Central memory CD8-positive, alpha-beta T cell (primary cell): ENCODE results near the gene ENTREP3.
A peak's percentile ranks its signal among the peaks of the same experiment; 100 is the strongest.
"Not testable (repeated sequence)": the region's sequence is repeated elsewhere in the genome, so short reads cannot be mapped to it uniquely, and the experiment has no call there.

Experiments used
- ATAC-seq: fragments of 150-1000 bp; cut with Tn5 transposase; replicated peaks from 2 replicates; pipeline ENCODE4 v1.10.0; 2022; ENCODE audit warnings: mild to moderate bottlenecking, moderate FRiP score, moderate number of reproducible peaks; ENCODE audit not compliant: poor library complexity, severe bottlenecking; ENCODE audit errors: extremely low read depth
- DNase-seq, 2 donors: peaks; one replicate each; pipeline ENCODE4 v3.0.0; 2021; ENCODE audit warnings: low spot score in 2 of 2
- H3K27ac Mint-ChIP-seq: one replicate; pipeline ENCODE4 v1.8.0; 2022; ENCODE audit warnings: low read depth, mild to moderate bottlenecking, moderate library complexity, mixed read lengths
- H3K27me3 Mint-ChIP-seq: one replicate; pipeline ENCODE4 v1.8.0; 2022; ENCODE audit warnings: mixed read lengths
- H3K36me3 Mint-ChIP-seq: one replicate; pipeline ENCODE4 v1.8.0; 2022; ENCODE audit warnings: mild to moderate bottlenecking, moderate library complexity, mixed read lengths; ENCODE audit not compliant: insufficient read depth
- H3K4me1 Mint-ChIP-seq: one replicate; pipeline ENCODE4 v1.8.0; 2022; ENCODE audit warnings: mixed read lengths
- H3K4me3 Mint-ChIP-seq: one replicate; pipeline ENCODE4 v1.8.0; 2022; ENCODE audit warnings: mild to moderate bottlenecking, moderate library complexity, mixed read lengths
- H3K9me3 Mint-ChIP-seq: one replicate; pipeline ENCODE4 v1.8.0; 2022; ENCODE audit warnings: mixed read lengths

ENTREP3 gene

DNA sequence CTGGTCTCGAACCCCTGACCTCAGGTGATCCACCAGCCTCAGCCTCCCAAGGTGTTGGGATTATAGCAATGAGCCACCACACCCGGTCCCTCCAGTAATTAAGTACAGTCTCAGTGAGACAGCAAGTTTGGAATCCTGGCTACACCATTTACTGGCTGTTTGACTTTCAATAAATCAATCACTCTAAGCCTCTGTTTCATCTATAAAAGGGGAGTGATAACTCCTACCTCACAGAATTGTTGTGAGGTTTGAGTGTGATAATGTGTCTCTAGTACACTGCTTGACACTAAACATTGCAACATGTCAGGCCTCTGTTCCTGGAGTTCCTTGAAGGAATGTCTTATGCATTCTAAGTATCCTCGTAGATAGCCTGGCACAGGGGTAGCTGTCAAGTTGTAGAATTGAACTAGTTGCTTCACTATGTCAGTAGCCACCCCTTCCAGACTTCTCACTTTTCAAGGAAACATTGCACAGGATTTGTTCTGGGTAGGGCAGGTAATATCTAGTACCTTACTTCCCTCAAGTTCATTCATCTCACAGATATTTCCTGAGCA, 12.4 kb downstream of the ENTREP3 start:
- H3K9me3 Mint-ChIP-seq: peaks cover 6% of the 10 kb centered on the region
- H3K27me3 Mint-ChIP-seq: peaks cover 10% of the 10 kb centered on the region
- no peak for ATAC-seq
- H3K4me3 Mint-ChIP-seq: peak overlapping the region; percentile 82
- H3K27ac Mint-ChIP-seq: peak overlapping the region; percentile 99
- peaks cover 29% of the 10 kb centered on the region for H3K4me1 Mint-ChIP-seq
- no peak for DNase-seq
- peaks cover 31% of the 10 kb centered on the region for H3K36me3 Mint-ChIP-seq

DNA sequence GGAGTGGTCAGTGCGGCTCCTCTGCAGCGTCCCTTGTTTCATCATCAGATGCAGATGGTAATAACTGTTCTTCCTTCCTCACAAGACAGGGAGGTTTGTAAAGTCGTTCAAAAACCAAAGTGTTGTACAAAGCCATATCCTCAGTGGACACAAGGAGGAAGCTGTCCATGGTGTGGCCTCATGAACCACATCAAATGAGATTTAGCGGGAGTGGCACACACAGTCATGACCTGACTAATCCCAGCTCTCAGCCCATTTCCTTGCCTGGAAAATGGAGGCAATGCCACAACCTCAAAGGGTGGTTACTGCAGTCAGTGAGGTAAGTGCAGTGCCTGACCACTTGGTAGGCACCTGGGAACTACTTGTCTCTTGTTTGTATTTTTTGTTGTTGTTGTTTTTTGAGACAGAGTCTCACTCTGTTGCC, 13.4 kb downstream of the ENTREP3 start:
- H3K4me1 Mint-ChIP-seq: peaks cover 29% of the 10 kb centered on the region
- DNase-seq: no peak
- peaks cover 38% of the 10 kb centered on the region for H3K36me3 Mint-ChIP-seq
- peaks cover 10% of the 10 kb centered on the region for H3K27me3 Mint-ChIP-seq
- peaks cover 6% of the 10 kb centered on the region for H3K9me3 Mint-ChIP-seq
- H3K4me3 Mint-ChIP-seq: peak overlapping the region; percentile 87
- ATAC-seq: no peak
- H3K27ac Mint-ChIP-seq: peak overlapping the region; percentile 88

DNA sequence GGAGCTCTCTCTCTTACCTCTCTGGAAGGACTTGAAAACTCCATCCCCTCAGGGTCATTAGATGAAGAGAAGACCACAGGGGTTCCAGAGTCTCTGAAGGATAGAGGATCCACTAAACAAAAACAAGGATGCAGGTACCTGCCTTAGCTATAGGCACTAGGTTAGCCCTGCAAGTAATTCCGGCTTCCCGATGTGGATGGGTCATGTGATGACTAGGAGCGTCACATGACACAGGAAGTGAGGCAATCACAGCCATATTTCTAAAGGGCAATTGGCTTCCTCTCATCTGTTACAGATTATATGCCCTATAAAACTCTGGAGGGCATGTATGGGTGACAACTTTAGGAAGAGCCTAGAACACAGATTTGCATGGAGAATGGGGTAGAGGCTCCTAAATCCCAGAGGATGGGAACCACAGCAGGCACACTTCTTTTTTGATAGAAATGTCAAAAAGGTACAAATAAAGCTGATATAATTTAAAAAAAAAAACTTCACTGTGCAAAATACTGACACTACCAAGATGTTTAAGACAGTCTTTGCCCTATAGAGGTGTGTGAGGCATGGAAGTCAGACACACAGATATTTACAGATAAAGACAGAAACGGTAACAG, 14.1 kb downstream of the ENTREP3 start:
- peaks cover 6% of the 10 kb centered on the region for H3K9me3 Mint-ChIP-seq
- peaks cover 29% of the 10 kb centered on the region for H3K4me1 Mint-ChIP-seq
- peaks cover 10% of the 10 kb centered on the region for H3K27me3 Mint-ChIP-seq
- H3K4me3 Mint-ChIP-seq: peak overlapping the region; percentile 87
- peaks cover 36% of the 10 kb centered on the region for H3K36me3 Mint-ChIP-seq
- DNase-seq (peak in 1 of 2 donors; percentile 51), ATAC-seq (no peak)
- peak overlapping the region; percentile 88 for H3K27ac Mint-ChIP-seq

DNA sequence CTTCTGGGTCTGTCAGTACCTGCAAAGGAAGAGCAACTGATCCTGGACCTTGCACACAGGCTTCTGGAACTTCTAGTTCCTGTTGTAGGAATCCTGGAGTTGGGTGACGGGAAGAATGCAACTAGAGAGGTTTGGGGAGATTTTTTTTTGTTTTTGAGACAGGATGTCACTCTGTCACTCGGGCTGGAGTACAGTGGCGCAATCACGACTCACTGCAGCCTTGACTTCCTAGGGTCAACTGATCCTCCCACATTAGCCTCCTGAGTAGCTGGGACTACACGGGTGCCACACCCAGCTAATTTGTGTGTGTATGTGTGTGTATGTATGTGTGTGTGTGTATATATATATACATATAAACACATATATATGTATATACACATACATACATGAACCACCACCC, 18.8 kb downstream of the ENTREP3 start:
- H3K27me3 Mint-ChIP-seq: no peaks in the 10 kb centered on the region
- H3K4me3 Mint-ChIP-seq: no peak overlapping the region
- no peak for DNase-seq
- ATAC-seq: no peak
- H3K4me1 Mint-ChIP-seq: peaks cover 12% of the 10 kb centered on the region
- no peaks in the 10 kb centered on the region for H3K9me3 Mint-ChIP-seq
- H3K36me3 Mint-ChIP-seq: peaks cover 19% of the 10 kb centered on the region
- no peak overlapping the region for H3K27ac Mint-ChIP-seq

GRCh38 chr1:155235375-155235774, 19.9 kb downstream of the ENTREP3 start:
- H3K27me3 Mint-ChIP-seq, DNase-seq, H3K9me3 Mint-ChIP-seq, H3K27ac Mint-ChIP-seq, H3K4me3 Mint-ChIP-seq, H3K4me1 Mint-ChIP-seq, ATAC-seq: not testable (repeated sequence)
- peaks cover 13% of the 10 kb centered on the region for H3K36me3 Mint-ChIP-seq

DNA sequence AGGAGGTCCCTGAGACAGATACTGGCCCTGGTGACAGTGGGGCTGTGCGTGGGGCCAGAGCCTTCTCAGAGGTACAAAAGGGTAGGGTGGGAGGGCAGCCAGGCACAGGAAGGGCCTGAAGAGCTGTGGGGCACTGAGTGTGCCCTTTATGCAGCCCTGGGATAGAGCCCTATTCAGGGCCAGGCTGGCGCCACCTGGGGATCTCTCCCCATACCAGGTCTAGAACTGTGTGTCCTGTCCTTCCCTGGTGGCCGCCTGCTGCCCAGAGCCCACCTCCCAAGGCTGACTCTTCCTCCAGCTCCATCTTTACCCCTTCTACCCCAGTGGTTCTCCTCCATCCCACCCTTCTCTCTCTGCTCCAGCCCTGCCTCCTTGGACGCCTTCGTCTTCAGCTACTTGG, 21.8 kb downstream of the ENTREP3 start:
- not testable (repeated sequence) for H3K36me3 Mint-ChIP-seq, H3K27ac Mint-ChIP-seq, H3K4me3 Mint-ChIP-seq, DNase-seq, ATAC-seq, H3K9me3 Mint-ChIP-seq, H3K27me3 Mint-ChIP-seq, H3K4me1 Mint-ChIP-seq

GRCh38 chr1:155232001-155232978, 23.0 kb downstream of the ENTREP3 start:
- ATAC-seq, H3K4me1 Mint-ChIP-seq, H3K27ac Mint-ChIP-seq, DNase-seq, H3K27me3 Mint-ChIP-seq, H3K9me3 Mint-ChIP-seq, H3K4me3 Mint-ChIP-seq: not testable (repeated sequence)
- H3K36me3 Mint-ChIP-seq: peaks cover 10% of the 10 kb centered on the region

- not testable (repeated sequence) for DNase-seq, H3K27ac Mint-ChIP-seq, H3K36me3 Mint-ChIP-seq, H3K9me3 Mint-ChIP-seq, H3K4me3 Mint-ChIP-seq, H3K27me3 Mint-ChIP-seq, ATAC-seq
- H3K4me1 Mint-ChIP-seq: peaks cover 16% of the 10 kb centered on the region
These were observed 24.0 kb downstream of the ENTREP3 start for GRCh38 chr1:155231302-155231701.

GRCh38 chr1:155228096-155228427, 27.2 kb downstream of the ENTREP3 start:
- peak overlapping the region; percentile 79 for H3K4me3 Mint-ChIP-seq
- peaks cover 4% of the 10 kb centered on the region for H3K36me3 Mint-ChIP-seq
- no peaks in the 10 kb centered on the region for H3K27me3 Mint-ChIP-seq
- H3K9me3 Mint-ChIP-seq: no peaks in the 10 kb centered on the region
- ATAC-seq (no peak), DNase-seq (no peak)
- peaks cover 20% of the 10 kb centered on the region for H3K4me1 Mint-ChIP-seq
- peak overlapping the region; percentile 95 for H3K27ac Mint-ChIP-seq

DNA sequence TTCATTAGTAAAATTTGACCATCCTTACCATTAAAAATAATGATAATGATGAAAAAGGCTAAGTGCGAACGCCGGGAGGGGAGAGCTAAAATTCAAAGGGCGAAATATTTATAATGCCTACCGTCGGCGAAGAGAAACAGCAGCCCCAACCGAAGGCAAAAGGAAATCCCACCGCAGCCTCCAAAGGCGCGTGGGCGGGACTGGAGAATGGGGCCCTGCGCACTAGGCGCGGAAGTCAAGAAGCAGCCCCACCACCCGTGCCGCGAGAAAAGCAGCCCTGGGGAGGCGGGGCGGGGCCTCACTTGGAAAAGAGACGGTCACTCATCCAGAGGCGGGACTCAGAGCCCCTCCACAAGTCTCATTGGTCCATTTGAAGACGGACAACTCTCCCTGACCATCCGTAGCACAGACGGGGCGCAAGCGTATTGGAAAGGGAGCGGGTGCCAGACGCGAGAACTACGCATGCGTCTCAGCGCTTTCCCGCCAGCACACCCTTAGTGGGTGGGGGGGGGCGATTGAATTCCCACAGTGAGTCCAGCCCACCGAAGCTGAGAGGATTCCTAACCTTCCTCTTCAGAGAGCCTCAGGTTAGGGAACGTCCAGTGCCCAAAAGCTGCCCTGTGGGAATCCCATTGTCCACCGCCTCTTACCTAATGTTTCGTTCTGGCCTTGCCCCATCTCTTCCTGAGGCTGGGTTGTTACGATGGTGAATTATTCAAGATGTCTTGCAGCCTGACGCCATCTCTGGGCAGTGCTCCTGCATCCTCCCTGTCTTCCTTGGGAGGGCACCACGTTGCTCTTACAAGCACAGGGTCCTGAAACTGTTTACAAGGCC, 27.8 kb downstream of the ENTREP3 start:
- Mint-ChIP-seq H3K9me3 (no peaks in the 10 kb centered on the region), H3K27me3 (no peaks in the 10 kb centered on the region), H3K36me3 (peaks cover 4% of the 10 kb centered on the region), H3K4me3 (peak overlapping the region; percentile 79), H3K4me1 (peaks cover 20% of the 10 kb centered on the region), H3K27ac (peak overlapping the region; percentile 95)
- peak; percentile 92 to 95 for DNase-seq
- ATAC-seq: peak; percentile 93

- peak overlapping the region; percentile 79 for H3K4me3 Mint-ChIP-seq
- no peaks in the 10 kb centered on the region for H3K27me3 Mint-ChIP-seq
- DNase-seq: no peak
- no peaks in the 10 kb centered on the region for H3K9me3 Mint-ChIP-seq
- peak; percentile 3 for ATAC-seq
- H3K36me3 Mint-ChIP-seq: peaks cover 4% of the 10 kb centered on the region
- H3K4me1 Mint-ChIP-seq: peaks cover 20% of the 10 kb centered on the region
- peak overlapping the region; percentile 95 for H3K27ac Mint-ChIP-seq
These were observed 28.4 kb downstream of the ENTREP3 start for GRCh38 chr1:155226910-155227260.

DNA sequence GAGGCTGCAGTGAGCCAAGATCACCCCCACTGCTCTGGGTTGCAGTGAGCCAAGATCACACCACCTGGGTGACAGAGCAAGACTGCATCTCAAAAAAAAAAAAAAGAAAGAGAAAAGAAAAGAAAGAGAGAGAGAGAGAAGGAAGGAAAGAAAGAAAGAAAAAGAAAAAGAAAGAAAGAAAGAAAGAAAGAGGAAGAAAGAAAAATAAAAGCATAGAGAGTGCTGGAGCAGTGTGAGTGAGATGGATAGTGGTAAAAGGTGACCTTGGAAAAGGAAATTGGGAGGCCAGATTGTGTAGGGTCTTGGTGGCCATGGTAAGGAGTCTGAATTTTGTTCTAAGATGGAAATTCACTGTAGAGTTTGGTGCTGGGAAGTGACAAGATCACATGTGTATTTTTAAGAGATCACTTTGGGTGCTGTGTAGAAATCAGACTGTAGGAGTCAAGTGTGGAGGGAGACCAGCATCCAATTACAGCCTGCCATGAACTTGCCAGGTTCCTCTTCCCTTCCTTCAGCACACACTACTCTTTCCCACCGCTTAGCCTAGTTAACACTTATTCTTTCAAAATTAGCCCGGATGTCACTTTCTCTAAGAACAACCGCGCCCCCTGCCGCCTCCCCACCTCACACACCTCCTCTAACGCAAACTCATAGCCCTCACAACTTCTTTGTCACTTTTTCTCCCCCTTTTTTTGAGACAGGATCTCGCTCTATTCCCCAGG, 28.9 kb downstream of the ENTREP3 start:
- ATAC-seq (peak; percentile 72), DNase-seq (peak; percentile 63 to 74)
- Mint-ChIP-seq H3K36me3 (peaks cover 4% of the 10 kb centered on the region), H3K4me1 (peaks cover 20% of the 10 kb centered on the region), H3K27ac (peak overlapping the region; percentile 95), H3K27me3 (no peaks in the 10 kb centered on the region), H3K4me3 (peak overlapping the region; percentile 79), H3K9me3 (no peaks in the 10 kb centered on the region)
